Omental fat pad (tissue), 4 donors: ENCODE measurements around the gene CDC37L1. TPM values are rescaled to one million over a fixed set of nuclear protein-coding genes. Genes with fewer than 3 reads are reported as not detected.
"Not testable (repeated sequence)": the region's sequence is repeated elsewhere in the genome, so short reads cannot be mapped to it uniquely, and the experiment has no call there.

Source experiments
- ATAC-seq: fragments of 150-250 bp; one replicate; pipeline ENCODE4 v1.9.1; 2016; ENCODE audit warnings: mild to moderate bottlenecking, moderate library complexity; ENCODE audit not compliant: low FRiP score
- DNase-seq: peaks from one replicate; pipeline ENCODE4 v3.0.0-alpha.2; 2019; ENCODE audit warnings: low spot score
- total RNA-seq, 4 donors: library from RNA; depleted of rRNA; stranded (reverse); fragments of >200 nt; gene quantifications; one replicate each; pipeline ENCODE4 v1.1.0, GENCODE V29; 2016
- TF ChIP-seq, protein P1 (sequence below), 3 donors: fragments of 450-650 bp; IDR thresholded peaks; one replicate each; pipeline ENCODE4 v1.5.1; 2016 to 2017; ENCODE audit warnings: antibody characterized with exemption in 3 of 3, mild to moderate bottlenecking in 3 of 3, moderate library complexity in 2 of 3

The CDC37L1 gene
- total RNA-seq, 4 donors from 2014 or later = 26.3 to 46.1 (median 31.2) TPM

- DNase-seq = no peak
- no peak for ATAC-seq
- TF ChIP-seq, protein P1, sequence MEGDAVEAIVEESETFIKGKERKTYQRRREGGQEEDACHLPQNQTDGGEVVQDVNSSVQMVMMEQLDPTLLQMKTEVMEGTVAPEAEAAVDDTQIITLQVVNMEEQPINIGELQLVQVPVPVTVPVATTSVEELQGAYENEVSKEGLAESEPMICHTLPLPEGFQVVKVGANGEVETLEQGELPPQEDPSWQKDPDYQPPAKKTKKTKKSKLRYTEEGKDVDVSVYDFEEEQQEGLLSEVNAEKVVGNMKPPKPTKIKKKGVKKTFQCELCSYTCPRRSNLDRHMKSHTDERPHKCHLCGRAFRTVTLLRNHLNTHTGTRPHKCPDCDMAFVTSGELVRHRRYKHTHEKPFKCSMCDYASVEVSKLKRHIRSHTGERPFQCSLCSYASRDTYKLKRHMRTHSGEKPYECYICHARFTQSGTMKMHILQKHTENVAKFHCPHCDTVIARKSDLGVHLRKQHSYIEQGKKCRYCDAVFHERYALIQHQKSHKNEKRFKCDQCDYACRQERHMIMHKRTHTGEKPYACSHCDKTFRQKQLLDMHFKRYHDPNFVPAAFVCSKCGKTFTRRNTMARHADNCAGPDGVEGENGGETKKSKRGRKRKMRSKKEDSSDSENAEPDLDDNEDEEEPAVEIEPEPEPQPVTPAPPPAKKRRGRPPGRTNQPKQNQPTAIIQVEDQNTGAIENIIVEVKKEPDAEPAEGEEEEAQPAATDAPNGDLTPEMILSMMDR (IDR thresholded peaks at IDR 0.05) = no peak
Measured at GRCh38 chr9:4746278-4747030, 67.1 kb downstream of the CDC37L1 start.

DNA sequence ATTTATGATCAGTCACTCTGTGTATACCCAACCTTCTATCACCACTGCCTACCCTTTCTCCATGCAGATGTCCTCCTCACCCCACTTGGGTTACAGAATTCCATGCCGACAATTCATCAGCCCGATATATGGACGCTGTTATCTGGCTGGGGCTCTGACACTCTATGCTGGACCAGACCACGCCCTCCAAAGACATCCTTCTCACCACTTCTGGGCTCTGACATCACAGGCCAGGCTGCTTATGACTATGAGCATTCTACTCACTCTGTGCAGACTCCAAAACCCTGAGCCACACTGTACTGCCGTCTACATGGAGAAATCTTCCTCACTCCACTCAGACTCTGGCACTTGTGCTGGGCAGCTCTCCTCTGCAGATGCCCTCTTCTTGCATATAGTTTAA is 69.2 kb downstream of the CDC37L1 start:
- TF ChIP-seq, protein P1 (IDR thresholded peaks at IDR 0.05) = no peak

DNA sequence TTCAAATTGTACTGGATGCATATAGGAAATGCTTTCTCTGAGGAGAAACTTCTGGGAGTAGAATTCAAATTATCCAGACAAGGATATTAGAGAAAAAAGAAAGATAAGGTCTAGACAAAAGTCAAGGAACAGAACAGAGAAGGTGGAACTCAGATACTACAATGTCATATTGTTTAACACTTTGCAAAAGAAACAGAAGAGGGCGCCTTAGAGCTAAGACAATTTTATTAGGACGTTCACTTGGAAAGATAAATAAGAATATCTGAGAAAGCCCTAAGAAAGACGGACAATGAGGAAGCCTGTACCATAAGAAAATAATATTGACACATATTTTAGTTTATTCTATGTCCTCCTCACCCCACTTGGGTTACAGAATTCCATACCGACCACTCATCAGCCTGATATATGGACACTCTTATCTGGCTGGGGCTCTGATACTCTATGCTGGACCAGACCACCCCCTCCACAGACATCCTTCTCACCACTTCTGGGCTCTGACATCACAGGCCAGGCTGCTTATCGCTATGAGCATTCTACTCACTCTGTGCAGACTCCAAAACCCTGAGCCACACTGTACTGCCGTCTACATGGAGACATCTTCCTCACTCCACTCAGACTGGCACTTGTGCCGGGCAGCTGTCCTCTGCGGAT is 70.8 kb downstream of the CDC37L1 start:
- DNase-seq (no peak), ATAC-seq (no peak)
- TF ChIP-seq, protein P1 (IDR thresholded peaks at IDR 0.05) = no peak

More for the DNA sequence above, 69.2 kb downstream of the CDC37L1 start:
- no peak for ATAC-seq
- DNase-seq = no peak

DNA sequence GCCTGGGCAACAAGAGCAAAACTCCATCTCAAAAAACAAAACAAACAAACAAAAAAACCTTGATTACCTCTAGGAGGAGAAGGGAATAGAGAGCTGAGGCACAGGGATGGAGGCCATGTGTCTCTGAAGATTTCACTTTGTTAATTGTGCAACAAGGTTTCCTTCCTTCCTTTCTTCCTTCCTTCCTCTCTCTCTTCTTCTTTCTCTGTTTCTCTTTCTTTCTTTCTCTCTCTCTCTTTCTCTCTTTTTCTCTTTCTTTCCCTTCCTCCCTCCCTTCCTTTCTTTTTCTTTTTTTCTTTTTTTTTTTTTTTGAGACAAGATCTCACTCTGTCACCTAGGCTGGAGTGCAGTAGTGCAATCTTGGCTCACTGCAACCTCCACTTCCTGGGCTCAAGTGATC is 75.2 kb downstream of the CDC37L1 start:
- DNase-seq, ATAC-seq: not testable (repeated sequence)

- DNase-seq (no peak), ATAC-seq (no peak)
- TF ChIP-seq, protein P1 (IDR thresholded peaks at IDR 0.05) = no peak
Measured at GRCh38 chr9:4755026-4755609, 75.7 kb downstream of the CDC37L1 start.

- DNase-seq = no peak
- TF ChIP-seq, protein P1 (IDR thresholded peaks at IDR 0.05) = no peak
- ATAC-seq = no peak
Measured at GRCh38 chr9:4756420-4756819, 77.1 kb downstream of the CDC37L1 start.

Other genes with a start within 250 kb of the CDC37L1 start
- 10 to 100 TPM in 1 of 4 donors, 1 to 10 TPM in 3; 1.8 to 12.3 (median 5.6) TPM for gene SLC1A1, start 189.1 kb upstream of the CDC37L1 start, total RNA-seq
- gene PLPP6, start 17.3 kb upstream of the CDC37L1 start, total RNA-seq = 1 to 10 TPM; 3.4 to 6.0 (median 5.3) TPM
- gene SPATA6L, start 13.1 kb upstream of the CDC37L1 start, total RNA-seq = 1 to 10 TPM; 1.3 to 5.5 (median 2.6) TPM
- gene AK3, start 61.6 kb downstream of the CDC37L1 start, total RNA-seq = 10 to 100 TPM; 77.6 to 99.4 (median 88.6) TPM
- 10 to 100 TPM; 54.1 to 97.3 (median 88.8) TPM for gene RCL1, start 113.4 kb downstream of the CDC37L1 start, total RNA-seq